HG03064 (cell line): ENCODE results near the gene DMRTB1.

Source experiments
- ATAC-seq: cut with Tn5 transposase; IDR thresholded peaks from one replicate; pipeline ENCODE4 v1.9.1; 2021; ENCODE audit warnings: low read depth; ENCODE audit not compliant: unreplicated experiment

DMRTB1 gene

GRCh38 chr1:53507116-53507820, 48.1 kb downstream of the DMRTB1 start:
- ATAC-seq = no peak

- no peak for ATAC-seq
These were observed 49.1 kb downstream of the DMRTB1 start for GRCh38 chr1:53508056-53508990.

GRCh38 chr1:53508991-53509666, 49.9 kb downstream of the DMRTB1 start:
- no peak for ATAC-seq

GRCh38 chr1:53509775-53510174, 50.6 kb downstream of the DMRTB1 start:
- no peak for ATAC-seq

- ATAC-seq = no peak
These were observed 51.0 kb downstream of the DMRTB1 start for GRCh38 chr1:53510215-53510614.

GRCh38 chr1:53511323-53511932, 52.2 kb downstream of the DMRTB1 start:
- no peak for ATAC-seq

GRCh38 chr1:53511933-53512806, 53.0 kb downstream of the DMRTB1 start:
- no peak for ATAC-seq

GRCh38 chr1:53512807-53513755, 53.9 kb downstream of the DMRTB1 start:
- ATAC-seq = no peak

- no peak for ATAC-seq
These were observed 54.6 kb downstream of the DMRTB1 start for GRCh38 chr1:53513846-53514245.

- no peak for ATAC-seq
These were observed 55.2 kb downstream of the DMRTB1 start for GRCh38 chr1:53514436-53514835.

- ATAC-seq = no peak
These were observed 57.0 kb downstream of the DMRTB1 start for GRCh38 chr1:53516181-53516580.
